ENCODE results near the gene CAMK1D.
A peak's percentile ranks its signal among the peaks of the same experiment; 100 is the strongest.

CAMK1D gene

GRCh38 chr10:12873172-12873571 is 523.8 kb downstream of the CAMK1D start:
- no peak for DNase-seq

GRCh38 chr10:12874501-12874900 is 525.2 kb downstream of the CAMK1D start:
- DNase-seq = no peak

DNA sequence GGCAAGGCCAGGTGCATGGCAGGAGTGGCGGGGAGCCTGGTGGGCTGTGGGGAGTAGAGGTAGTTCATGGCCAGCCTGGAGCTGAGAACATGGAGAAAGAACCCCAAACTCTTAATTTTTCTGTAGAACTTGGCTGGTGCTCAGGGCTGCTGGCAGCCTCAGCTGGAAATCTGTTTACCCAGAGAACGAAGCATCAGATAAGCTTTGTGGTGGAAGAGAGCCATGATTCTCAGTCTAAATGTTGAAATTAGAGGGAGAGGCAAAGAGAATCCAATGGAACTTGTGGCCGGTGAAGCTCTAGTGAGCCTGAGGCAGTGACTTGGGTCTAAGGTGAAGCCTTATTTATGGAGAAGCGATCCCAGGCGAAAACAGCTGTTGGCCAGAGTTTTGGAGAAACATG is 525.8 kb downstream of the CAMK1D start:
- DNase-seq = peak in 2 of 6 experiments; percentile 5 to 6

- DNase-seq = no peak
Observed at GRCh38 chr10:12876266-12876665, 526.9 kb downstream of the CAMK1D start.

DNA sequence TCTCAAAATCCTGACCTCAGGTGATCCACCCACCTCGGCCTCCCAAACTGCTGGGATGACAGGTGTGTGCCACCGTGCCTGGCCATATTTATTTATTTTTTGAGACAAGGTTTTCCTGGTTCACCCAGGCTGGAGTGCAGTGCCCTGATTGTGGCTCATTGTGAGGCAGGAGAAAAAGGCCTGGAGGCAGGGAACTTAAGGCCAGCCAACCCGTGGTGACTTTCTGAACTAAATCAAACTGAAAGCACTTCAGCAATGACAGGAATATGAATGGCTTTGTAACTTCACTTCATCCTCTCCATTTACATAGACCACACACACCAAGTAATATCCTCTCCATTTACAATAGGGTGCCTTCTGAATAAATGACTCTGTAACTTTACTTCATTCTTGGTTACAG is 527.8 kb downstream of the CAMK1D start:
- no peak for DNase-seq

- DNase-seq = no peak
Observed at GRCh38 chr10:12880423-12880822, 531.1 kb downstream of the CAMK1D start.

DNA sequence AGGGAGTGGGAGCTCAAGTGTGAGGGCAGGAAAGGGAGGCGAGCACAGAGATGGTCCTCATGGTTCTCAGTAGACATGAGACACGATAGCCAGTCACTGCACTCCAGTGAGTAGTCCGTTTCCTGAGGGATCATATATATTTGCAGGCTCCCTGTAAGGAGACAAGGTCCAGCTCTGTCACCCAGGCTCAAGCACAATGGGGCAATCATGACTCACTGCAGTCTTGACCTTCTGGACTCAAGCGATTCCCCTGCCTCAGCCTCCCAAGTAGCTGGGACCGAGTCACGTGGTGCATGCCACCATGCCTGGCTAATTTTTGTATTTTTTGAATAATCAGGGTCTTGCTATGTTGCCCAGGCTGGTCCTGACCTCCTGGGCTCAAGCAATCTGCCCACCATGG is 535.5 kb downstream of the CAMK1D start:
- no peak for DNase-seq

All from stimulated activated naive CD4-positive, alpha-beta T cell (primary cell).